ENCODE results near the gene IFI35. TPM values are rescaled to one million over a fixed set of nuclear protein-coding genes. Genes with fewer than 3 reads are reported as not detected.

IFI35 gene
- total and polyA plus RNA-seq, 2 of the 8 experiments (the other 6 are each of a cell fraction or from before 2014, with no cell fraction given): 2.5 to 4.7 TPM

DNA sequence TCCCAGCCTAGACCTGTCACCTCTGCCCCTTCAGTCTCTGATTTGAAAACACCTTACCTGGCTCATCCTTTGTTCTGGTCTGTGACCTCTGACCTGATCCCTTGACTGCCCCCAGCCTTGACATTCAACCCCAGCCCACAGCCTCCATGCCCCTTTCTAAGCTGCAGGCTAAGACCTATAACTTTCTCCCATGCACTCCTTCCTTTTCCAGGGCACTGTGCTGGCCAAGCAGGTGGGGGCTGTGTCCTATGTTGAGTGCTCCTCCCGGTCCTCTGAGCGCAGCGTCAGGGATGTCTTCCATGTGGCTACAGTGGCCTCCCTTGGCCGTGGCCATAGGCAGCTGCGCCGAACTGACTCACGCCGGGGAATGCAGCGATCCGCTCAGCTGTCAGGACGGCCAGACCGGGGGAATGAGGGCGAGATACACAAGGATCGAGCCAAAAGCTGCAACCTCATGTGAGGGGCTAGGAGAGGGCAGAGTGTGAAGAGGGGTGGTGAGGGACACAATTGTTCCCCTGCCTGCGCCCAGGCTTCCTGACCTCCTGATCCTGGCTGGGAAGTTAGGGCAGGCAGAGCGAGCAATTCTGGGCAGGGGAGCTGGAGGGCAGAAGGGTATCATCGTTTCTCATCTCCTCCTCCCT lies 21.8 kb downstream of the IFI35 start (continued):
- TF ChIP-seq, protein P1, sequence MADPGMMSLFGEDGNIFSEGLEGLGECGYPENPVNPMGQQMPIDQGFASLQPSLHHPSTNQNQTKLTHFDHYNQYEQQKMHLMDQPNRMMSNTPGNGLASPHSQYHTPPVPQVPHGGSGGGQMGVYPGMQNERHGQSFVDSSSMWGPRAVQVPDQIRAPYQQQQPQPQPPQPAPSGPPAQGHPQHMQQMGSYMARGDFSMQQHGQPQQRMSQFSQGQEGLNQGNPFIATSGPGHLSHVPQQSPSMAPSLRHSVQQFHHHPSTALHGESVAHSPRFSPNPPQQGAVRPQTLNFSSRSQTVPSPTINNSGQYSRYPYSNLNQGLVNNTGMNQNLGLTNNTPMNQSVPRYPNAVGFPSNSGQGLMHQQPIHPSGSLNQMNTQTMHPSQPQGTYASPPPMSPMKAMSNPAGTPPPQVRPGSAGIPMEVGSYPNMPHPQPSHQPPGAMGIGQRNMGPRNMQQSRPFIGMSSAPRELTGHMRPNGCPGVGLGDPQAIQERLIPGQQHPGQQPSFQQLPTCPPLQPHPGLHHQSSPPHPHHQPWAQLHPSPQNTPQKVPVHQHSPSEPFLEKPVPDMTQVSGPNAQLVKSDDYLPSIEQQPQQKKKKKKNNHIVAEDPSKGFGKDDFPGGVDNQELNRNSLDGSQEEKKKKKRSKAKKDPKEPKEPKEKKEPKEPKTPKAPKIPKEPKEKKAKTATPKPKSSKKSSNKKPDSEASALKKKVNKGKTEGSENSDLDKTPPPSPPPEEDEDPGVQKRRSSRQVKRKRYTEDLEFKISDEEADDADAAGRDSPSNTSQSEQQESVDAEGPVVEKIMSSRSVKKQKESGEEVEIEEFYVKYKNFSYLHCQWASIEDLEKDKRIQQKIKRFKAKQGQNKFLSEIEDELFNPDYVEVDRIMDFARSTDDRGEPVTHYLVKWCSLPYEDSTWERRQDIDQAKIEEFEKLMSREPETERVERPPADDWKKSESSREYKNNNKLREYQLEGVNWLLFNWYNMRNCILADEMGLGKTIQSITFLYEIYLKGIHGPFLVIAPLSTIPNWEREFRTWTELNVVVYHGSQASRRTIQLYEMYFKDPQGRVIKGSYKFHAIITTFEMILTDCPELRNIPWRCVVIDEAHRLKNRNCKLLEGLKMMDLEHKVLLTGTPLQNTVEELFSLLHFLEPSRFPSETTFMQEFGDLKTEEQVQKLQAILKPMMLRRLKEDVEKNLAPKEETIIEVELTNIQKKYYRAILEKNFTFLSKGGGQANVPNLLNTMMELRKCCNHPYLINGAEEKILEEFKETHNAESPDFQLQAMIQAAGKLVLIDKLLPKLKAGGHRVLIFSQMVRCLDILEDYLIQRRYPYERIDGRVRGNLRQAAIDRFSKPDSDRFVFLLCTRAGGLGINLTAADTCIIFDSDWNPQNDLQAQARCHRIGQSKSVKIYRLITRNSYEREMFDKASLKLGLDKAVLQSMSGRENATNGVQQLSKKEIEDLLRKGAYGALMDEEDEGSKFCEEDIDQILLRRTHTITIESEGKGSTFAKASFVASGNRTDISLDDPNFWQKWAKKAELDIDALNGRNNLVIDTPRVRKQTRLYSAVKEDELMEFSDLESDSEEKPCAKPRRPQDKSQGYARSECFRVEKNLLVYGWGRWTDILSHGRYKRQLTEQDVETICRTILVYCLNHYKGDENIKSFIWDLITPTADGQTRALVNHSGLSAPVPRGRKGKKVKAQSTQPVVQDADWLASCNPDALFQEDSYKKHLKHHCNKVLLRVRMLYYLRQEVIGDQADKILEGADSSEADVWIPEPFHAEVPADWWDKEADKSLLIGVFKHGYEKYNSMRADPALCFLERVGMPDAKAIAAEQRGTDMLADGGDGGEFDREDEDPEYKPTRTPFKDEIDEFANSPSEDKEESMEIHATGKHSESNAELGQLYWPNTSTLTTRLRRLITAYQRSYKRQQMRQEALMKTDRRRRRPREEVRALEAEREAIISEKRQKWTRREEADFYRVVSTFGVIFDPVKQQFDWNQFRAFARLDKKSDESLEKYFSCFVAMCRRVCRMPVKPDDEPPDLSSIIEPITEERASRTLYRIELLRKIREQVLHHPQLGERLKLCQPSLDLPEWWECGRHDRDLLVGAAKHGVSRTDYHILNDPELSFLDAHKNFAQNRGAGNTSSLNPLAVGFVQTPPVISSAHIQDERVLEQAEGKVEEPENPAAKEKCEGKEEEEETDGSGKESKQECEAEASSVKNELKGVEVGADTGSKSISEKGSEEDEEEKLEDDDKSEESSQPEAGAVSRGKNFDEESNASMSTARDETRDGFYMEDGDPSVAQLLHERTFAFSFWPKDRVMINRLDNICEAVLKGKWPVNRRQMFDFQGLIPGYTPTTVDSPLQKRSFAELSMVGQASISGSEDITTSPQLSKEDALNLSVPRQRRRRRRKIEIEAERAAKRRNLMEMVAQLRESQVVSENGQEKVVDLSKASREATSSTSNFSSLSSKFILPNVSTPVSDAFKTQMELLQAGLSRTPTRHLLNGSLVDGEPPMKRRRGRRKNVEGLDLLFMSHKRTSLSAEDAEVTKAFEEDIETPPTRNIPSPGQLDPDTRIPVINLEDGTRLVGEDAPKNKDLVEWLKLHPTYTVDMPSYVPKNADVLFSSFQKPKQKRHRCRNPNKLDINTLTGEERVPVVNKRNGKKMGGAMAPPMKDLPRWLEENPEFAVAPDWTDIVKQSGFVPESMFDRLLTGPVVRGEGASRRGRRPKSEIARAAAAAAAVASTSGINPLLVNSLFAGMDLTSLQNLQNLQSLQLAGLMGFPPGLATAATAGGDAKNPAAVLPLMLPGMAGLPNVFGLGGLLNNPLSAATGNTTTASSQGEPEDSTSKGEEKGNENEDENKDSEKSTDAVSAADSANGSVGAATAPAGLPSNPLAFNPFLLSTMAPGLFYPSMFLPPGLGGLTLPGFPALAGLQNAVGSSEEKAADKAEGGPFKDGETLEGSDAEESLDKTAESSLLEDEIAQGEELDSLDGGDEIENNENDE (IDR thresholded peaks at IDR 0.05; ENCODE audit: insufficient replicate concordance, low read length): no peak
- TF ChIP-seq SIRT6 (IDR thresholded peaks at IDR 0.05; ENCODE audit: low read length): no peak
- TF ChIP-seq CEBPB (IDR thresholded peaks at IDR 0.05; ENCODE audit: low read depth, low read length): no peak

All from H1 (cell line).